Gastroesophageal sphincter (tissue), 4 donors: ENCODE measurements around the gene PLOD1. TPM values are rescaled to one million over a fixed set of nuclear protein-coding genes. Genes with fewer than 3 reads are reported as not detected.

Source experiments
- ATAC-seq: fragments of 150-250 bp; one replicate; pipeline ENCODE4 v1.9.1; 2016; ENCODE audit warnings: mild to moderate bottlenecking, moderate library complexity
- H3K27ac ChIP-seq, 4 donors: fragments of 200-600 bp; sonication (generic) in 3 of 4; 1 replicate in 3 of 4; 2 replicates in 1 of 4; pipeline ENCODE4 v1.5.1; 2016 to 2019
- H3K27me3 ChIP-seq: fragments of 200-600 bp; sonication (generic); one replicate; pipeline ENCODE4 v1.5.1; 2019
- H3K36me3 ChIP-seq, 2 donors: fragments of 200-600 bp; sonication (generic); one replicate each; pipeline ENCODE4 v1.5.1; 2019; ENCODE audit warnings: control low read depth in 1 of 2
- H3K4me1 ChIP-seq, 3 donors: fragments of 200-600 bp; sonication (generic); 1 replicate in 2 of 3; 2 replicates in 1 of 3; pipeline ENCODE4 v1.5.1; 2016 to 2019; ENCODE audit warnings: control low read depth in 2 of 3
- H3K4me3 ChIP-seq, 2 donors: fragments of 200-600 bp; sonication (generic); one replicate each; pipeline ENCODE4 v1.5.1; 2019; ENCODE audit warnings: mild to moderate bottlenecking in 1 of 2, moderate library complexity in 1 of 2
- H3K9me3 ChIP-seq, 3 donors: fragments of 200-600 bp; sonication (generic); one replicate each; pipeline ENCODE4 v1.5.1; 2017 to 2019; ENCODE audit warnings: control low read depth in 2 of 3
- CTCF ChIP-seq, 4 experiments: fragments of 200-600 bp in 2 of 4; fragments of 450-650 bp in 2 of 4; sonication (generic) in 1 of 4; IDR thresholded peaks; one replicate each; pipeline ENCODE4 v1.5.1; 2017 to 2019; ENCODE audit warnings: antibody characterized with exemption in 4 of 4, mild to moderate bottlenecking in 2 of 4, moderate library complexity in 2 of 4
- EP300 ChIP-seq: sonication (generic); formaldehyde crosslinking; IDR thresholded peaks from one replicate; pipeline ENCODE4 v1.6.1; 2017; ENCODE audit warnings: antibody characterized with exemption, mild to moderate bottlenecking
- POLR2A ChIP-seq, 2 donors: fragments of 450-650 bp; IDR thresholded peaks; one replicate each; pipeline ENCODE4 v1.6.1; 2017; ENCODE audit warnings: antibody characterized with exemption in 2 of 2, mild to moderate bottlenecking in 2 of 2, moderate library complexity in 1 of 2
- POLR2AphosphoS5 ChIP-seq: sonication (generic); formaldehyde crosslinking; IDR thresholded peaks from one replicate; pipeline ENCODE4 v1.6.1; 2017; ENCODE audit warnings: antibody characterized with exemption
- WGBS, 2 donors: methylation state at CpG; one replicate each; pipeline ENCODE4 v1.1.5; 2018; ENCODE audit warnings: low coverage in 1 of 2; 5-methylcytosine and 5-hydroxymethylcytosine counted together
- total RNA-seq, 4 donors: library from RNA; depleted of rRNA; stranded (reverse); fragments of >200 nt; gene quantifications; one replicate each; pipeline ENCODE4 v1.1.0, GENCODE V29; 2016

PLOD1 gene
- 100 to 1,000 TPM in 1 of 4 donors, 10 to 100 TPM in 3; 66.5 to 125 (median 70.1) TPM for total RNA-seq

GRCh38 chr1:11934302-11935056 lies at the start of gene PLOD1:
PLOD1 (plus strand) TSS chr1:11934717; CDS start chr1:11934780, 63 bp downstream.
- peak; percentile 98 for ATAC-seq
- Histone ChIP-seq H3K36me3 (peaks cover 0 to 7% of the 10 kb centered on the region in 2 donors), H3K27ac (peak within 1 kb of the TSS; percentile 83 to 90 (median 89)), H3K27me3 (no peaks in the 10 kb centered on the region), H3K4me3 (peak within 1 kb of the TSS; percentile 47 to 81), H3K4me1 (peaks cover 0 to 77% (median 36%) of the 10 kb centered on the region in 3 donors), H3K9me3 (no peaks in the 10 kb centered on the region)
- 0% methylated on average over 1 of the region's 55 CpGs for whole genome bisulfite sequencing, 2 donors
- TF ChIP-seq POLR2AphosphoS5 = peak; percentile 46
- TF ChIP-seq CTCF (IDR thresholded peaks at IDR 0.05) = peak in 1 of 4 experiments; percentile 14
- TF ChIP-seq EP300 = no peak
- peak; percentile 48 to 68 for TF ChIP-seq POLR2A (IDR thresholded peaks at IDR 0.05)

- Histone ChIP-seq H3K4me3 (no peak overlapping the region), H3K27ac (no peak overlapping the region)
These were observed 48.6 kb upstream of the PLOD1 start for GRCh38 chr1:11885916-11886315.

GRCh38 chr1:11886986-11887665 lies 47.4 kb upstream of the PLOD1 start:
- Histone ChIP-seq H3K27ac (no peak overlapping the region), H3K4me1 (no peaks in the 10 kb centered on the region), H3K9me3 (no peaks in the 10 kb centered on the region), H3K36me3 (no peaks in the 10 kb centered on the region), H3K4me3 (no peak overlapping the region), H3K27me3 (peaks cover 39% of the 10 kb centered on the region)
- peak; percentile 71 for ATAC-seq
- TF ChIP-seq POLR2AphosphoS5 = no peak
- TF ChIP-seq CTCF (IDR thresholded peaks at IDR 0.05) = no peak
- no peak for TF ChIP-seq EP300
- TF ChIP-seq POLR2A (IDR thresholded peaks at IDR 0.05) = no peak
- 77% methylated on average over 9 of the region's 19 CpGs; no CpG with 5 or more reads in 1 of the 2 donors for WGBS, 2 donors

More at GRCh38 chr1:11885916-11886315, 48.6 kb upstream of the PLOD1 start:
- H3K36me3 ChIP-seq = no peaks in the 10 kb centered on the region
- no peaks in the 10 kb centered on the region for H3K9me3 ChIP-seq
- 90% methylated on average over 2 of the region's 6 CpGs; no CpG with 5 or more reads in 1 of the 2 donors for WGBS, 2 donors
- H3K4me1 ChIP-seq = no peaks in the 10 kb centered on the region
- no peak for ATAC-seq
- TF ChIP-seq CTCF (IDR thresholded peaks at IDR 0.05) (no peak), POLR2AphosphoS5 (no peak), EP300 (no peak), POLR2A (IDR thresholded peaks at IDR 0.05) (no peak)
- H3K27me3 ChIP-seq = peaks cover 27% of the 10 kb centered on the region

GRCh38 chr1:11887666-11888007 lies 46.9 kb upstream of the PLOD1 start:
- Histone ChIP-seq H3K4me3 (no peak overlapping the region), H3K27me3 (peaks cover 44% of the 10 kb centered on the region), H3K27ac (no peak overlapping the region), H3K9me3 (no peaks in the 10 kb centered on the region), H3K36me3 (no peaks in the 10 kb centered on the region), H3K4me1 (no peaks in the 10 kb centered on the region)
- ATAC-seq = no peak
- whole genome bisulfite sequencing, 2 donors = no CpG with 5 or more reads among the region's 7 CpGs
- TF ChIP-seq CTCF (IDR thresholded peaks at IDR 0.05) (no peak), EP300 (no peak), POLR2A (IDR thresholded peaks at IDR 0.05) (no peak), POLR2AphosphoS5 (no peak)
